ENCODE measurements around the gene KIF18B.

Gene KIF18B

GRCh38 chr17:44977065-44977464 lies 29.5 kb upstream of the KIF18B start:
- TF ChIP-seq REST (IDR thresholded peaks at IDR 0.05; ENCODE audit: insufficient read depth in 1 of 2, low read depth in 2 of 2, low read length in 2 of 2) (no peak), TAF1 (IDR thresholded peaks at IDR 0.05; ENCODE audit: borderline replicate concordance, insufficient read depth, low read length) (no peak), FOXP2 (optimal IDR thresholded peaks at IDR 0.05; ENCODE audit: borderline replicate concordance, extremely low read depth, extremely low read length, insufficient read depth) (no peak), SIN3A (IDR thresholded peaks at IDR 0.05; ENCODE audit: borderline replicate concordance, insufficient read depth, low read length) (no peak), POLR2AphosphoS5 (IDR thresholded peaks at IDR 0.05; ENCODE audit: low read depth, low read length) (no peak)

GRCh38 chr17:44976206-44976605 lies 28.6 kb upstream of the KIF18B start:
- no peak for TF ChIP-seq POLR2AphosphoS5 (IDR thresholded peaks at IDR 0.05; ENCODE audit: low read depth, low read length)
- no peak for TF ChIP-seq REST (IDR thresholded peaks at IDR 0.05; ENCODE audit: insufficient read depth in 1 of 2, low read depth in 2 of 2, low read length in 2 of 2)
- TF ChIP-seq SIN3A (IDR thresholded peaks at IDR 0.05; ENCODE audit: borderline replicate concordance, insufficient read depth, low read length): no peak
- TF ChIP-seq FOXP2 (optimal IDR thresholded peaks at IDR 0.05; ENCODE audit: borderline replicate concordance, extremely low read depth, extremely low read length, insufficient read depth): no peak

GRCh38 chr17:44972953-44973352 lies 25.4 kb upstream of the KIF18B start:
- TF ChIP-seq REST (IDR thresholded peaks at IDR 0.05; ENCODE audit: insufficient read depth in 1 of 2, low read depth in 2 of 2, low read length in 2 of 2): no peak
- TF ChIP-seq TAF1 (IDR thresholded peaks at IDR 0.05; ENCODE audit: borderline replicate concordance, insufficient read depth, low read length): no peak
- no peak for TF ChIP-seq POLR2AphosphoS5 (IDR thresholded peaks at IDR 0.05; ENCODE audit: low read depth, low read length)
- no peak for TF ChIP-seq FOXP2 (optimal IDR thresholded peaks at IDR 0.05; ENCODE audit: borderline replicate concordance, extremely low read depth, extremely low read length, insufficient read depth)
- TF ChIP-seq SIN3A (IDR thresholded peaks at IDR 0.05; ENCODE audit: borderline replicate concordance, insufficient read depth, low read length): no peak

- no peak for TF ChIP-seq SIN3A (IDR thresholded peaks at IDR 0.05; ENCODE audit: borderline replicate concordance, insufficient read depth, low read length)
- TF ChIP-seq POLR2AphosphoS5 (IDR thresholded peaks at IDR 0.05; ENCODE audit: low read depth, low read length): no peak
- no peak for TF ChIP-seq REST (IDR thresholded peaks at IDR 0.05; ENCODE audit: insufficient read depth in 1 of 2, low read depth in 2 of 2, low read length in 2 of 2)
- TF ChIP-seq TAF1 (IDR thresholded peaks at IDR 0.05; ENCODE audit: borderline replicate concordance, insufficient read depth, low read length): no peak
These were observed 24.4 kb upstream of the KIF18B start for GRCh38 chr17:44971776-44972483.

Measured in PFSK-1 (cell line).